PC-9 (cell line): Measurements from ENCODE around the gene LYPD6B. TPM values are rescaled to one million over a fixed set of nuclear protein-coding genes. Genes with fewer than 3 reads are reported as not detected.
A peak's percentile ranks its signal among the peaks of the same experiment; 100 is the strongest.

Source experiments
- BruUV-seq: library from RNA; stranded (reverse); fragments of 400-500 nt; replicated peaks from 2 replicates; lab custom pipeline; 2021; lab: Mats Ljungman, UMichigan
- CTCF ChIA-PET: fragments of 300-600 bp; sonication (Branson Sonifier 250); formaldehyde crosslinking; loops from one replicate; lab custom pipeline; 2022; ENCODE audit warnings: antibody characterized with exemption; lab: Charles Lee
- POLR2A ChIA-PET: fragments of 300-600 bp; sonication (Branson Sonifier 250); formaldehyde crosslinking; loops from one replicate; lab custom pipeline; 2022; ENCODE audit warnings: antibody characterized with exemption; ENCODE audit not compliant: unreplicated experiment; lab: Charles Lee
- DNase-seq, 2 experiments: peaks; one replicate each; pipeline versions ENCODE4 v3.0.0 to v3.0.0-alpha.2; 2015 to 2022; ENCODE audit warnings: mixed read lengths in 1 of 2
- H2AFZ ChIP-seq: fragments of 200-600 bp; sonication (generic); 2 replicates; pipeline ENCODE4 v1.8.1; 2017; ENCODE audit warnings: antibody characterized with exemption
- H3F3A ChIP-seq: fragments of 200-600 bp; sonication (generic); 2 replicates; pipeline ENCODE4 v1.8.1; 2017; ENCODE audit warnings: antibody characterized with exemption, mild to moderate bottlenecking, low read depth; ENCODE audit not compliant: insufficient read depth
- H3K27ac ChIP-seq: fragments of 200-600 bp; sonication (generic); 2 replicates; pipeline ENCODE4 v1.6.1; 2016; ENCODE audit warnings: mixed run types
- H3K27me3 ChIP-seq: fragments of 200-600 bp; sonication (generic); 2 replicates; pipeline ENCODE4 v1.6.1; 2016; ENCODE audit warnings: low read depth, mixed run types; ENCODE audit not compliant: insufficient read depth
- H3K36me3 ChIP-seq: fragments of 200-600 bp; sonication (generic); 2 replicates; pipeline ENCODE4 v1.6.1; 2016; ENCODE audit warnings: low read depth, mixed run types
- H3K4me1 ChIP-seq: fragments of 200-600 bp; sonication (generic); replicated peaks from 2 replicates; pipeline ENCODE4 v1.6.1; 2016; ENCODE audit warnings: mixed run types; ENCODE audit not compliant: insufficient read depth
- H3K4me2 ChIP-seq: fragments of 200-600 bp; sonication (generic); 2 replicates; pipeline ENCODE4 v1.6.1; 2017; ENCODE audit warnings: mixed run types
- H3K4me3 ChIP-seq: fragments of 200-600 bp; sonication (generic); 2 replicates; pipeline ENCODE4 v1.6.1; 2016; ENCODE audit warnings: mixed run types
- H3K79me2 ChIP-seq: fragments of 200-600 bp; sonication (generic); 2 replicates; pipeline ENCODE4 v1.6.1; 2017; ENCODE audit warnings: low read depth, mixed run types
- H3K9me2 ChIP-seq: fragments of 200-600 bp; sonication (generic); 2 replicates; pipeline ENCODE4 v1.8.1; 2017; ENCODE audit warnings: mild to moderate bottlenecking; ENCODE audit not compliant: insufficient read depth
- H3K9me3 ChIP-seq: fragments of 200-600 bp; sonication (generic); 2 replicates; pipeline ENCODE4 v1.8.1; 2016; ENCODE audit warnings: low read depth; ENCODE audit not compliant: insufficient read depth
- H4K20me1 ChIP-seq: fragments of 200-600 bp; sonication (generic); 2 replicates; pipeline ENCODE4 v1.8.1; 2017; ENCODE audit not compliant: insufficient read depth
- EZH2 ChIP-seq: fragments of 200-600 bp; sonication (generic); IDR thresholded peaks from 2 replicates; pipeline ENCODE4 v1.8.0; 2017; ENCODE audit warnings: antibody characterized with exemption, low read depth
- intact Hi-C: fragments of 100-400 bp; cut with micrococcal nuclease; formaldehyde crosslinking; loops from one replicate; pipeline ENCODE4 v1.10.0; 2022; ENCODE audit not compliant: unreplicated experiment
- total RNA-seq: library from RNA; stranded (reverse); gene quantifications from 2 replicates; pipeline ENCODE4 v1.2.3, GENCODE V29; 2021
- TF ChIP-seq, protein P1 (sequence below): fragments of 200-600 bp; sonication (generic); conservative IDR thresholded peaks from 2 replicates; pipeline ENCODE4 v1.6.1; 2017; ENCODE audit warnings: mixed run types, antibody characterized with exemption, mild to moderate bottlenecking, moderate library complexity

LYPD6B gene
- total RNA-seq, 1 experiment from 2014 or later, result 10.0 TPM

DNA sequence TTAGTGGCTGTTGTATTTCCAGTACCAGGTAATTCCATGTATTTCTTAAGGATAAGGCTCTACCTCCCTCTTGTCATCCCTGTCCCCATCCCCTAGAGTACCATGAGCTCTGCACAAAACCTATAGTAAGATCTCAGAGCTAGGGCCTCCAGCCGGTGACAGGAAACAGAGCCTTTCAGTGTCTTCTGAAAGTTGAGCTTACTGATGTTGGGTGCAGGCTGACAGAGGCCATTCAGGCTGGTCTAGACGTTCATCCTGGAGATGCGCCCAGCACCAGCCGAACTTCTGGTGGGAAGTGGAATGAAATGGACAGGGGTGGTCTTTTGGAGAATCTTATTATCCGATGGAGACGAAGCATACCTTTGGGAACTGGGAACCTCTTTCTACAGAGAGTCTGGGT, 16.7 kb upstream of the LYPD6B start:
- no peaks in the 10 kb centered on the region for H3K27me3 ChIP-seq
- H2AFZ ChIP-seq, result no peak overlapping the region
- H3K4me3 ChIP-seq, result no peak overlapping the region
- no peak overlapping the region for H3K4me2 ChIP-seq
- H3K79me2 ChIP-seq, result no peaks in the 10 kb centered on the region
- no peaks in the 10 kb centered on the region for H3K36me3 ChIP-seq
- intact Hi-C loops, result no loop called here
- no peak overlapping the region for H3K27ac ChIP-seq
- CTCF ChIA-PET, result no interaction called here
- no peaks in the 10 kb centered on the region for H4K20me1 ChIP-seq
- POLR2A ChIA-PET, result no interaction called here
- H3F3A ChIP-seq, result no peaks in the 10 kb centered on the region
- DNase-seq, result no peak
- no peaks in the 10 kb centered on the region for H3K9me3 ChIP-seq
- no peaks in the 10 kb centered on the region; the same call in 1 of the 2 replicates for H3K4me1 ChIP-seq
- H3K9me2 ChIP-seq, result no peaks in the 10 kb centered on the region
- BruUV-seq, result no TSS peak
- TF ChIP-seq, protein P1, sequence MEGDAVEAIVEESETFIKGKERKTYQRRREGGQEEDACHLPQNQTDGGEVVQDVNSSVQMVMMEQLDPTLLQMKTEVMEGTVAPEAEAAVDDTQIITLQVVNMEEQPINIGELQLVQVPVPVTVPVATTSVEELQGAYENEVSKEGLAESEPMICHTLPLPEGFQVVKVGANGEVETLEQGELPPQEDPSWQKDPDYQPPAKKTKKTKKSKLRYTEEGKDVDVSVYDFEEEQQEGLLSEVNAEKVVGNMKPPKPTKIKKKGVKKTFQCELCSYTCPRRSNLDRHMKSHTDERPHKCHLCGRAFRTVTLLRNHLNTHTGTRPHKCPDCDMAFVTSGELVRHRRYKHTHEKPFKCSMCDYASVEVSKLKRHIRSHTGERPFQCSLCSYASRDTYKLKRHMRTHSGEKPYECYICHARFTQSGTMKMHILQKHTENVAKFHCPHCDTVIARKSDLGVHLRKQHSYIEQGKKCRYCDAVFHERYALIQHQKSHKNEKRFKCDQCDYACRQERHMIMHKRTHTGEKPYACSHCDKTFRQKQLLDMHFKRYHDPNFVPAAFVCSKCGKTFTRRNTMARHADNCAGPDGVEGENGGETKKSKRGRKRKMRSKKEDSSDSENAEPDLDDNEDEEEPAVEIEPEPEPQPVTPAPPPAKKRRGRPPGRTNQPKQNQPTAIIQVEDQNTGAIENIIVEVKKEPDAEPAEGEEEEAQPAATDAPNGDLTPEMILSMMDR, result no peak
- no peak for TF ChIP-seq EZH2

DNA sequence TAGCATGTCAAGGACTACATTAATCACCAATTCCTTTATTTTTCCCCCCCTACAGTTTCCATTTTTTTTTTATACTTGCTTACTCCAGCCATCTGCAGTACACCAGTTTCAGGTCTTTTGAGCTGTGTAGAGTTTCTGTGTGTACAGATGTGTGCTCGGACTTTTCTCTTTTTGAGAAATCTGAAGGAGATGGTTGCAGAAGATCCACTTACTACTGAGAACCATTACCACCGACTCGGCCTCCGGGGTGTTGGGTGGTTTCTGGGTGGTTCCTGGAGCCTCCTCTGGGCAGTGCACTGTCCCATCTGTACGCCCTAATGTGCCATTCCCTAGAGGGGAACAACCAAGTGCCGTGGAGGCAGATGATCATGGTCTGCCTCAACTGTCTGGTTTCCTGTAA, 15.4 kb upstream of the LYPD6B start:
- Histone ChIP-seq H3K27me3 (no peaks in the 10 kb centered on the region), H2AFZ (no peak overlapping the region), H3K9me3 (no peaks in the 10 kb centered on the region), H3K79me2 (no peaks in the 10 kb centered on the region), H3K4me1 (peaks cover 6% of the 10 kb centered on the region), H3K27ac (no peak overlapping the region), H4K20me1 (no peaks in the 10 kb centered on the region), H3K4me2 (no peak overlapping the region), H3F3A (no peaks in the 10 kb centered on the region), H3K36me3 (no peaks in the 10 kb centered on the region), H3K4me3 (no peak overlapping the region), H3K9me2 (no peaks in the 10 kb centered on the region)
- no TSS peak for BruUV-seq
- ChIA-PET CTCF (no interaction called here), POLR2A (no interaction called here)
- no peak for TF ChIP-seq EZH2
- TF ChIP-seq, protein P1, result no peak
- DNase-seq, result no peak
- intact Hi-C loops, result no loop called here

- Histone ChIP-seq H3K4me2 (peak overlapping the region; percentile 61), H3F3A (no peaks in the 10 kb centered on the region), H3K79me2 (no peaks in the 10 kb centered on the region), H3K4me1 (peaks cover 10% of the 10 kb centered on the region), H3K27me3 (no peaks in the 10 kb centered on the region), H2AFZ (no peak overlapping the region; the same call in 1 of the 2 replicates), H3K27ac (no peak overlapping the region), H3K9me2 (no peaks in the 10 kb centered on the region), H3K36me3 (no peaks in the 10 kb centered on the region), H3K4me3 (no peak overlapping the region), H3K9me3 (no peaks in the 10 kb centered on the region), H4K20me1 (no peaks in the 10 kb centered on the region)
- intact Hi-C loops, result no loop called here
- no TSS peak for BruUV-seq
- ChIA-PET POLR2A (no interaction called here), CTCF (interaction anchor here (0.5 kb wide), 1 partner anchor 76 kb away, joined by 3 read pairs; no protein-coding TSS in a partner anchor)
- TF ChIP-seq, protein P1, result no peak
- TF ChIP-seq EZH2, result no peak
- peak in 1 of 2 experiments; percentile 82 for DNase-seq
Measured at GRCh38 chr2:149027590-149028250, 10.8 kb upstream of the LYPD6B start.
